Activated CD4-positive, alpha-beta T cell treated with anti-CD3 and anti-CD28 coated beads for 36 hours (primary cell): Measurements from ENCODE around the gene TRMT61A. TPM values are rescaled to one million over a fixed set of nuclear protein-coding genes. Genes with fewer than 3 reads are reported as not detected.

Source experiments
- ATAC-seq: fragments of 200-7000 bp; cut with Tn5 transposase; one replicate; pipeline ENCODE4 v1.10.0; 2021; ENCODE audit warnings: mild to moderate bottlenecking, moderate library complexity
- CTCF ChIA-PET: fragments of 350-600 bp; sonication (Branson Sonifier 250); formaldehyde crosslinking; loops from one replicate; lab custom pipeline; 2021; ENCODE audit warnings: antibody characterized with exemption; lab: Charles Lee
- POLR2A ChIA-PET: fragments of 350-600 bp; sonication (Branson Sonifier 250); formaldehyde crosslinking; loops from one replicate; lab custom pipeline; 2021; ENCODE audit warnings: antibody characterized with exemption, inconsistent platforms; lab: Charles Lee
- DNase-seq: peaks from one replicate; pipeline ENCODE4 v3.0.0-alpha.2; 2020
- H3K27ac Mint-ChIP-seq: one replicate; pipeline ENCODE4 v1.8.0; 2021; ENCODE audit warnings: mixed read lengths
- H3K27me3 Mint-ChIP-seq: one replicate; pipeline ENCODE4 v1.8.0; 2021; ENCODE audit warnings: mixed read lengths
- H3K36me3 Mint-ChIP-seq: one replicate; pipeline ENCODE4 v1.8.0; 2021; ENCODE audit warnings: low read depth, mixed read lengths
- H3K4me1 Mint-ChIP-seq: one replicate; pipeline ENCODE4 v1.8.0; 2021; ENCODE audit warnings: mixed read lengths
- H3K4me3 Mint-ChIP-seq: one replicate; pipeline ENCODE4 v1.8.0; 2021; ENCODE audit warnings: mild to moderate bottlenecking, moderate library complexity, mixed read lengths
- H3K9me3 Mint-ChIP-seq: one replicate; pipeline ENCODE4 v1.8.0; 2021; ENCODE audit warnings: low read depth, mixed read lengths
- intact Hi-C, 2 experiments: fragments of 100-400 bp; cut with DNase I in 1 of 2; cut with micrococcal nuclease in 1 of 2; formaldehyde crosslinking; loops; one replicate each; pipeline versions ENCODE4 v1.14.2 to v1.15.1; 2022 to 2024; cut with DNase I, micrococcal nuclease
- total RNA-seq, 2 experiments: library from RNA; stranded (reverse); gene quantifications; one replicate each; pipeline ENCODE4 v1.2.3, GENCODE V29; 2021

Gene TRMT61A
- total RNA-seq, 2 experiments from 2014 or later: 8.8 to 9.0 TPM

GRCh38 chr14:103552011-103552845 is 23.2 kb downstream of the TRMT61A start:
- intact Hi-C loops: no loop called here
- H3K9me3 Mint-ChIP-seq: no peaks in the 10 kb centered on the region
- ATAC-seq (no peak), DNase-seq (no peak)
- H3K4me3 Mint-ChIP-seq: no peak overlapping the region
- ChIA-PET CTCF (interaction anchor here (1.0 to 2.0 kb wide), 2 partner anchors 33 to 127 kb away, joined by 4 to 5 read pairs; no protein-coding TSS in a partner anchor), POLR2A (interaction anchor here (0.9 kb wide), 1 partner anchor 10 kb away, joined by 4 read pairs; no protein-coding TSS in a partner anchor)
- no peaks in the 10 kb centered on the region for H3K36me3 Mint-ChIP-seq
- H3K27ac Mint-ChIP-seq: no peak overlapping the region
- H3K27me3 Mint-ChIP-seq: no peaks in the 10 kb centered on the region
- peaks cover 3% of the 10 kb centered on the region for H3K4me1 Mint-ChIP-seq

- Mint-ChIP-seq H3K27me3 (no peaks in the 10 kb centered on the region), H3K4me3 (no peak overlapping the region), H3K4me1 (peaks cover 8% of the 10 kb centered on the region), H3K36me3 (peaks cover 2% of the 10 kb centered on the region), H3K9me3 (no peaks in the 10 kb centered on the region), H3K27ac (no peak overlapping the region)
- intact Hi-C loops: no loop called here
- ATAC-seq: no peak
- DNase-seq: no peak
- ChIA-PET POLR2A (interaction anchor here (0.9 kb wide), 1 partner anchor 10 kb away, joined by 4 read pairs; no protein-coding TSS in a partner anchor), CTCF (interaction anchor here (2.0 kb wide), 1 partner anchor 34 kb away, joined by 5 read pairs; no protein-coding TSS in a partner anchor)
Measured at GRCh38 chr14:103552846-103553210, 23.8 kb downstream of the TRMT61A start.

- CTCF ChIA-PET: no interaction called here
- POLR2A ChIA-PET: no interaction called here
- no peak for DNase-seq
- no peak overlapping the region for H3K4me3 Mint-ChIP-seq
- no peak for ATAC-seq
- H3K4me1 Mint-ChIP-seq: peaks cover 34% of the 10 kb centered on the region
- H3K9me3 Mint-ChIP-seq: no peaks in the 10 kb centered on the region
- H3K27ac Mint-ChIP-seq: no peak overlapping the region
- intact Hi-C loops: no loop called here
- H3K36me3 Mint-ChIP-seq: peaks cover 21% of the 10 kb centered on the region
- H3K27me3 Mint-ChIP-seq: no peaks in the 10 kb centered on the region
Measured at GRCh38 chr14:103555559-103556337, 26.8 kb downstream of the TRMT61A start.

- Mint-ChIP-seq H3K4me1 (peaks cover 44% of the 10 kb centered on the region), H3K4me3 (no peak overlapping the region), H3K27ac (no peak overlapping the region), H3K9me3 (no peaks in the 10 kb centered on the region), H3K27me3 (no peaks in the 10 kb centered on the region), H3K36me3 (peaks cover 30% of the 10 kb centered on the region)
- ChIA-PET CTCF (interaction anchor here (0.6 to 2.2 kb wide), 7 partner anchors 10 to 345 kb away, joined by 3 to 10 read pairs (median 4); no protein-coding TSS in a partner anchor), POLR2A (no interaction called here)
- no peak for ATAC-seq
- no peak for DNase-seq
- intact Hi-C loops: no loop called here
Measured at GRCh38 chr14:103556946-103557758, 28.2 kb downstream of the TRMT61A start.

- H3K27me3 Mint-ChIP-seq: no peaks in the 10 kb centered on the region
- DNase-seq: no peak
- intact Hi-C loops: no loop called here
- H3K4me3 Mint-ChIP-seq: no peak overlapping the region
- H3K9me3 Mint-ChIP-seq: no peaks in the 10 kb centered on the region
- ChIA-PET POLR2A (no interaction called here), CTCF (interaction anchor here (0.7 to 2.2 kb wide), 7 partner anchors 9 to 249 kb away, joined by 3 to 10 read pairs (median 4); no protein-coding TSS in a partner anchor)
- peaks cover 45% of the 10 kb centered on the region for H3K4me1 Mint-ChIP-seq
- no peak overlapping the region for H3K27ac Mint-ChIP-seq
- peaks cover 30% of the 10 kb centered on the region for H3K36me3 Mint-ChIP-seq
- ATAC-seq: no peak
Measured at GRCh38 chr14:103558071-103558882, 29.3 kb downstream of the TRMT61A start.

- DNase-seq (no peak), ATAC-seq (no peak)
- Mint-ChIP-seq H3K27ac (no peak overlapping the region), H3K4me3 (no peak overlapping the region), H3K36me3 (peaks cover 30% of the 10 kb centered on the region), H3K27me3 (no peaks in the 10 kb centered on the region), H3K9me3 (no peaks in the 10 kb centered on the region), H3K4me1 (peaks cover 56% of the 10 kb centered on the region)
- intact Hi-C loops: no loop called here
- POLR2A ChIA-PET: no interaction called here
- CTCF ChIA-PET: interaction anchor here (0.9 to 1.3 kb wide), 5 partner anchors 9 to 169 kb away, joined by 3 to 4 read pairs (median 3); no protein-coding TSS in a partner anchor
Measured at GRCh38 chr14:103559766-103560165, 30.8 kb downstream of the TRMT61A start.

GRCh38 chr14:103560691-103561090 is 31.7 kb downstream of the TRMT61A start:
- ChIA-PET POLR2A (no interaction called here), CTCF (interaction anchor here (0.8 to 1.9 kb wide), 8 partner anchors 11 to 202 kb away, joined by 3 to 9 read pairs (median 4); partner anchors contain the start of gene TRMT61A)
- H3K4me1 Mint-ChIP-seq: peaks cover 60% of the 10 kb centered on the region
- intact Hi-C loops: no loop called here
- H3K4me3 Mint-ChIP-seq: peak overlapping the region; percentile 94
- peak overlapping the region; percentile 85 for H3K27ac Mint-ChIP-seq
- H3K36me3 Mint-ChIP-seq: peaks cover 30% of the 10 kb centered on the region
- ATAC-seq (no peak), DNase-seq (no peak)
- H3K9me3 Mint-ChIP-seq: no peaks in the 10 kb centered on the region
- no peaks in the 10 kb centered on the region for H3K27me3 Mint-ChIP-seq

- ATAC-seq (peak; percentile 51), DNase-seq (peak; percentile 64)
- Mint-ChIP-seq H3K27me3 (no peaks in the 10 kb centered on the region), H3K36me3 (peaks cover 30% of the 10 kb centered on the region), H3K9me3 (no peaks in the 10 kb centered on the region), H3K4me1 (peaks cover 68% of the 10 kb centered on the region), H3K4me3 (peak overlapping the region; percentile 94), H3K27ac (peak overlapping the region; percentile 85)
- POLR2A ChIA-PET: interaction anchor here (0.7 to 1.1 kb wide), 3 partner anchors 34 to 226 kb away, joined by 3 to 7 read pairs (median 5); no protein-coding TSS in a partner anchor
- CTCF ChIA-PET: interaction anchor here (0.6 to 1.9 kb wide), 10 partner anchors 10 to 254 kb away, joined by 3 to 9 read pairs (median 4); partner anchors contain the start of gene TRMT61A
- intact Hi-C loops: loop anchor here (1.0 to 2.0 kb wide), 9 partner anchors 32 to 969 kb away; partner anchors contain the start of genes KLC1 (in 2 of the 2), TRMT61A (in 2 of the 2), EIF5 (in 1 of the 2) and MARK3 (in 1 of the 2)
Measured at GRCh38 chr14:103561381-103562178, 32.6 kb downstream of the TRMT61A start.

- peaks cover 66% of the 10 kb centered on the region for H3K4me1 Mint-ChIP-seq
- CTCF ChIA-PET: interaction anchor here (0.8 to 1.9 kb wide), 4 partner anchors 9 to 156 kb away, joined by 4 to 9 read pairs (median 6); partner anchors contain the start of gene TRMT61A
- POLR2A ChIA-PET: interaction anchor here (0.7 to 1.1 kb wide), 3 partner anchors 34 to 227 kb away, joined by 3 to 7 read pairs (median 5); no protein-coding TSS in a partner anchor
- ATAC-seq (peak; percentile 56), DNase-seq (no peak)
- H3K9me3 Mint-ChIP-seq: no peaks in the 10 kb centered on the region
- H3K27ac Mint-ChIP-seq: peak overlapping the region; percentile 85
- peak overlapping the region; percentile 94 for H3K4me3 Mint-ChIP-seq
- H3K27me3 Mint-ChIP-seq: no peaks in the 10 kb centered on the region
- H3K36me3 Mint-ChIP-seq: peaks cover 30% of the 10 kb centered on the region
- intact Hi-C loops: loop anchor here (1.0 to 2.0 kb wide), 9 partner anchors 33 to 969 kb away; partner anchors contain the start of genes KLC1 (in 2 of the 2), TRMT61A (in 2 of the 2), EIF5 (in 1 of the 2) and MARK3 (in 1 of the 2)
Measured at GRCh38 chr14:103562179-103562428, 33.1 kb downstream of the TRMT61A start.
